Measurements from ENCODE around the gene CTAGE6.
"Not testable (repeated sequence)": the region's sequence is repeated elsewhere in the genome, so short reads cannot be mapped to it uniquely, and the experiment has no call there.

The CTAGE6 gene, protein sequence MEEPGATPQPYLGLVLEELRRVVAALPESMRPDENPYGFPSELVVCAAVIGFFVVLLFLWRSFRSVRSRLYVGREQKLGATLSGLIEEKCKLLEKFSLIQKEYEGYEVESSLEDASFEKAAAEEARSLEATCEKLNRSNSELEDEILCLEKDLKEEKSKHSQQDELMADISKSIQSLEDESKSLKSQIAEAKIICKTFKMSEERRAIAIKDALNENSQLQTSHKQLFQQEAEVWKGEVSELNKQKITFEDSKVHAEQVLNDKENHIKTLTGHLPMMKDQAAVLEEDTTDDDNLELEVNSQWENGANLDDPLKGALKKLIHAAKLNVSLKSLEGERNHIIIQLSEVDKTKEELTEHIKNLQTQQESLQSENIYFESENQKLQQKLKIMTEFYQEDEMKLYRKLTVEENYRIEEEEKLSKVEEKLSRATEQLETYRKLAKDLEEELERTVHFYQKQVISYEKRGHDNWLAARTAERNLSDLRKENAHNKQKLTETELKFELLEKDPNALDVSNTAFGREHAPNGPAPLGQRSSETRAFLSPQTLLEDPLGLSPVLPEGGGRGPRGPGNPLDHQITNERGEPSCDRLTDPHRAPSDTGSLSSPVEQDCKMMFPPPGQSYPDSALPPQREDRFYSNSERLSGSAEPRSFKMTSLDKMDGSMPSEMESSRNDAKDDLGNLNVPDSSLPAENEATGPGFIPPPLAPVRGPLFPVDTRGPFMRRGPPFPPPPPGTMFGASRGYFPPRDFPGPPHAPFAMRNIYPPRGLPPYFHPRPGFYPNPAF

GRCh38 chr7:143757596-143757995 lies at the start of gene CTAGE6:
TSS of gene CTAGE6 (minus strand) at chr7:143757696. CDS start at chr7:143757658, 38 bp downstream.
- DNase-seq (ENCODE audit: low read depth in 2 of 3, low spot score in 1 of 3): not testable (repeated sequence)

GRCh38 chr7:143806664-143807071 lies 49.2 kb upstream of the CTAGE6 start:
- not testable (repeated sequence) for DNase-seq (ENCODE audit: low read depth in 2 of 3, low spot score in 1 of 3)

DNA sequence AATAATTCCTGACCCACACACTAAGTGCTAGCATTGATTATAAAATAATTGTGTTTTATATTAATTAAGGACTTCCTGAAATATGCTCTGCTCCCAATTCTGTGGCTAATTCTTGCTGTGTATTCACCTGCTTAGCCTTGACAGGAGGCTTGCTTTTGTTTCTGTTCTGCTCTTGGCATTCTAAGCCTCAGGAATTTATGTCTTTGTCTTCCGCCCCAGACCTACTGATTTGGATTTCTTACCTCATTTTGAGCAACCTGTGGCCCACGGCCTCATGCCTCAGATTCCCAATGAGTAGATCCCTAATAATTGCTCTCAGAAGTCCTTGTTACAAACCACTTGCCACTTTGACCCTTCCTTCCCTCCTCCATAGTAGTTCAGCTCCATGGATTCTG lies 40.4 kb upstream of the CTAGE6 start:
- DNase-seq (ENCODE audit: low read depth in 2 of 3, low spot score in 1 of 3): not testable (repeated sequence)

- not testable (repeated sequence) for DNase-seq (ENCODE audit: low read depth in 2 of 3, low spot score in 1 of 3)
Observed at GRCh38 chr7:143797119-143797895, 39.8 kb upstream of the CTAGE6 start.

DNA sequence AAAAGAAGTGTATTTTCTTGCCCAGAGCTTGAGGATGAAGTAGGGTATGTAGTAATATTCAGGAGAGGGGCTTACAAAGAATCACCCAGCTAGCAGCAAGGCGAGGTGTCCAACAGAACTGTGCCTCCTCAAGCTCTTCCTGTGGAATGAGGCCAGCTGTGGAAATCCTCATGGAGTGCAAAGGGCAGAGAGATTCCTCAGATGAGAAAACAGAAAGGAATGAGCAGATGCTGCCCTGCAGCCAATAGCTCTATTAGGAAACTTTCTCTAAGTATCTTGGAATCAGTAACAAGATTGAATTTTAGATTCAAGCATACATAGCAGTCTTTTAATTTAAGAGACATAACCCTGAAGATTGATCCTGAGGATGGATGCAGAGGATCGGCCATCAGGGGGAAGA lies 38.2 kb upstream of the CTAGE6 start:
- DNase-seq (ENCODE audit: low read depth in 2 of 3, low spot score in 1 of 3): not testable (repeated sequence)

- peak in 2 of 3 donors; percentile 5 to 15 for DNase-seq (ENCODE audit: low read depth in 2 of 3, low spot score in 1 of 3)
Observed at GRCh38 chr7:143792633-143793032, 35.1 kb upstream of the CTAGE6 start.

DNA sequence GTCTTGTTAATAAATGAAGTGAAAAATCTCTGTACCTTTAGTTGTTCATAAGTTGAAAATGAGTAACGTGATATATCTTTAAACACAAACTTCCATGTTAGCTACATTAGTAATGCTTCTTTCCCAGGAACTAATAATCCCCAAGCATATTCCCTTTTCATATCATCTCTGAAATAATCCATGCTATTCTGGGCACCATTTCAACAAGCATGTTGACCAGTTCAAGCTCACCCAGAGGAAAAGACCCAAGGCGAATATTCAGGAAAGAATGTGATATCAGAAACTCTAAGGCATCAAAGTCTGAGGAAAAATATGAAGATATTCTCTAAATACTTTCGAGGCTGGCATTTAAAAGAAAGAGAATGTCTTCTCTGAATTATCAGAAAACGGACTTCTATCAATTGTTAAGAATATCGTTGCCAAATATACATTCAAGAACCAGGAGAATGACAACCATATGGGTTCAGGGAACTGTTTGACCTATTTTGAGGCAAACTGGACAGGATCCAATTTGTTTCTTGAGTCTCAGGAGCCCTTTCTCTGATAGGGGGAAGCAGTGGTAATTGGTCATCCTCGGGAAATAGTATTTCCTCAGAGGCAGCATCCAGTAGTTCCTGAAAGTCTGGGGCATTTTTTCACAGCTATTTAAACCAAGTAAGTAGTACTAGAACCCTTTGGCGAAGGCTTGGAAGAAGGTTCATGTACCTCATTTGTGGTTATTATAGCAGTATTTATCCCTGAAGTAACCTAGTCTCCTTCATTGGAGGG lies 28.1 kb upstream of the CTAGE6 start:
- DNase-seq (ENCODE audit: low read depth in 2 of 3, low spot score in 1 of 3): not testable (repeated sequence)

- DNase-seq (ENCODE audit: low read depth in 2 of 3, low spot score in 1 of 3): not testable (repeated sequence)
Observed at GRCh38 chr7:143779591-143779990, 22.1 kb upstream of the CTAGE6 start.

DNA sequence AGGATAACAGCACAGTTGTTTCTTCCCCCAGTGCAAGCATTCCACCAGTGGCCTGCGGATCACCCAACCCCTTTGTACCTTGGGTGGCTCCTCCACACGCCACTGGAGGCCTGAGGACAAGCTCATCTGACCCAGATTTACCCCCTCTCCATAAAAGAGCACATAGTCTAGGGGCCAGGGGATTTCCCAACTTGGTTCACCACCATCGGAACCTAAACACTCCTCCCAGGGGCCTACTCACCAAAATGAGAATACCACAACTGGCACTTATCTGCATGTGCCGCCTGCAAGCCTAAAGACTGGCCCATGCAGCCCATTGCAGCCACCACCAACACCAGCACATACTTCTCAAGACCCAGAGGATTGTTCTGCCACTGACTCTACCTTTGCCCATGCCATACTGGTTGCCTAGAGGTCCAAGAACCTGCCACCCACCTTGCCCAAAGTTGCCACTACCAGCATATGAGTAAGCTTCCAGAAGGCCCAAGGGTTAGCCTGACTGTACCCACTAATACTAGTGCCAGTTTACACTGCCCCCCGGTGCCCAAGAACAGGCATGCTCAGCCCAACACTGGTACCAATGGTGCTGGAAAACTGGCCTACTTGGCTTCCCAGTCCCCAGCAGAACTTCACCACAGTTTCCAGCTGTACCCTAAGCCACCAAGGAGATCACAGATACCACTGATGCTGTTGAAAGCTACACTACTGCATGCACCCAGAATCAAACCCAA lies 15.4 kb upstream of the CTAGE6 start:
- not testable (repeated sequence) for DNase-seq (ENCODE audit: low read depth in 2 of 3, low spot score in 1 of 3)

- not testable (repeated sequence) for DNase-seq (ENCODE audit: low read depth in 2 of 3, low spot score in 1 of 3)
Observed at GRCh38 chr7:143767531-143767930, 10.0 kb upstream of the CTAGE6 start.

DNA sequence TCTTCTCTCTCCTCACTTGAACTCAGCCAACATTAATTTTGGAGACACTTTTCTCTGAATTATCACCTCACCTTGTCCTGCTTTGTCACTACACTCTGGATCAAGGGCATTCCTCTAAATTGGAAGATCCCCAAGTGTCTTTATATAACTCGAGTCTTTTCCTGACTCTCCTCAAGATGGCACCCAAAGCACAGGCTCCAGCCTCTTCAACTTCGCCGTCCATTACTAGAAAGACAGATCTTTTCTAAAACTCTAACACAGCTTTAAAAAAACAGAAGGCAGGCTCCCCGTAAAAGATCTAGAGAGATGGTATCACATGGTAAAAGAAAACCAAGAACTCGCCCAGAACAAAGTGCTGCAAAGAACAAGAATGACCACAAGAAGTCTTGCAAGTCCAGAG lies 8.2 kb upstream of the CTAGE6 start:
- not testable (repeated sequence) for DNase-seq (ENCODE audit: low read depth in 2 of 3, low spot score in 1 of 3)

- DNase-seq (ENCODE audit: low read depth in 2 of 3, low spot score in 1 of 3): not testable (repeated sequence)
Observed at GRCh38 chr7:143763065-143763464, 5.6 kb upstream of the CTAGE6 start.

- DNase-seq (ENCODE audit: low read depth in 2 of 3, low spot score in 1 of 3): not testable (repeated sequence)
Observed at GRCh38 chr7:143745340-143745739, 12.2 kb downstream of the CTAGE6 start.

DNA sequence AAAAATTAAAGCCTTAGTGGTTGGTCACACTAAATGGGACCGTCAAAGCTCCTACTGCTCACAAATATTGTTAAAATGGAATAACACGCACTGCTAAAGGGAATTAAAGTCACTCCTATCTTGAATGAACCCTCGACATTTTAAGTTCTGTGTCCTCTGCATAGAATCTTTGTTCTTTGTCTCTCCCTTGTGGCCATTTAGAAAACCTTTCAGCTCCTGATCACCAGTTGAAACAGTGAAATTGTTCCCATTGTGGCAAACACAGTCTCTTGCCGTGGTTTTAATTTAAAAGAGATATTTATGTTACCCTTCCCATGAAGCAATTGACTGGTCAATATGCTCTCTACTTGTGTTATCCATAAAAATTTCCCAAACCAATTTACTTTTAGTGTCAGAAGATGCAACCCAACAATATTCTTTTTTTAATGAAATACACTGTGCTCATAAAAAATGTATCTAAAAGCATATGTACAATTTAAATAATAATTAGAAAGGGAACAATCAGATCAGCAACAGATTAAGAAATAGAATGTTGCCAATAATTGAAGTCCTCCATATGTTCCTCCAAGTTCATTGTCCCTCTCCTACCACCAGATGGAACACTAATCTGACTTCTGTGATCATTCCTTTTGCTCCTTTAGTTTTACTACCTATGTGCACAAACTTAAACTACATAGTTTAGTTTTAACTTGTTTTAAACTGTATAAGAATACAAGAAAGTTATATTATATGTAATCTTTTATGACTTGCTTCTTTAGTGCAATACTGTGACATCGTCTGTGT lies 20.3 kb downstream of the CTAGE6 start:
- DNase-seq (ENCODE audit: low read depth in 2 of 3, low spot score in 1 of 3): not testable (repeated sequence)

- no peak for DNase-seq (ENCODE audit: low read depth in 2 of 3, low spot score in 1 of 3)
Observed at GRCh38 chr7:143735962-143736361, 21.5 kb downstream of the CTAGE6 start.

DNA sequence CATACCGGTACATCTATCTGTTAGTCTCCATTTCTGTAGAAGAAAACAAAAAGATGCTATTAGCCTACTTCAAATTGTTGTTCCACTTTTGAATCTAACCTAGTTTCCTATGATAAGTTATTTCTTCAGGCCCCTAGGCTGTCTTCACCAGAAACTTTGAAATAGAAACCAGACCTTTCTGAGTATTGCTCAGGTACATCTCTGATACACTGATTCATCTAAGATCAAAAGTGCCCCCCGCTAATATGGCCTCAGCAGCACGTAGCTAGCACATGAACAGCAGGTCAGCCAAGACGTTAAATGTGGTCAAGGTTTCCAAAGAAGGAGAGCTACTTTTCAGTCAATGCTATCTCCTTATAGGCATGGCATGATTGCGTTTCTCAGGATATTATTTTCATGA lies 23.6 kb downstream of the CTAGE6 start:
- no peak for DNase-seq (ENCODE audit: low read depth in 2 of 3, low spot score in 1 of 3)

DNA sequence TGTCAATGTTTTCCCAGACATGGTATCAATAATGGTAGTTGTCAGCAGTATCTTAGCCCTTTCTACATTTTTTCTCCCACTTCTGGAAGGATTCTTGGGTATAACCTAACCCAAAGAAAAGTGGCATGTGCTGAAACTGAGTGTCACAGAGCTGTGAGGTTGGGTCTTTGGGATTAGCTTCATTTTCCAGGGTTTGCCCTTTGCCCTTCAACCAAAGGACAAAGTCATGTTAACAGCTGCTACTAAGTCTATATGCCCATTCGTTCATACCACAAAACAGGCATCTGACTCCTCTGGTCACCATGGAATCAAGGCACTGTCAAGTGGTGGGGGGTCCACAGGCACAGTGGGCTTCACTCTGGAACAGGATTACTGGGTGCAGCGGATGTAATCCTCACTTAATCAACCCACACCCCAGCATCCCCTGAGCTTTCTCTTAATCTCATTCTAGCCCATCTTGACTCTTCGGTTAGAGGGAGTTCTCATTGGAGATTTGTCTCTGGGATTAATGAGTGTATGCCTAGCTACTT lies 29.1 kb downstream of the CTAGE6 start:
- no peak for DNase-seq (ENCODE audit: low read depth in 2 of 3, low spot score in 1 of 3)

- not testable (repeated sequence) for DNase-seq (ENCODE audit: low read depth in 2 of 3, low spot score in 1 of 3)
Observed at GRCh38 chr7:143727561-143727960, 29.9 kb downstream of the CTAGE6 start.

GRCh38 chr7:143726143-143726542 lies 31.4 kb downstream of the CTAGE6 start:
- not testable (repeated sequence) for DNase-seq (ENCODE audit: low read depth in 2 of 3, low spot score in 1 of 3)

Measured in stimulated activated CD4-positive, alpha-beta T cell treated with anti-CD3 and anti-CD28 coated beads, Interleukin-12 subunit alpha, Interleukin-12 subunit beta, amount 100 ng/mL, for 48 hours (primary cell).